ENCODE data around the gene S1PR4.

- TF ChIP-seq, protein P1, sequence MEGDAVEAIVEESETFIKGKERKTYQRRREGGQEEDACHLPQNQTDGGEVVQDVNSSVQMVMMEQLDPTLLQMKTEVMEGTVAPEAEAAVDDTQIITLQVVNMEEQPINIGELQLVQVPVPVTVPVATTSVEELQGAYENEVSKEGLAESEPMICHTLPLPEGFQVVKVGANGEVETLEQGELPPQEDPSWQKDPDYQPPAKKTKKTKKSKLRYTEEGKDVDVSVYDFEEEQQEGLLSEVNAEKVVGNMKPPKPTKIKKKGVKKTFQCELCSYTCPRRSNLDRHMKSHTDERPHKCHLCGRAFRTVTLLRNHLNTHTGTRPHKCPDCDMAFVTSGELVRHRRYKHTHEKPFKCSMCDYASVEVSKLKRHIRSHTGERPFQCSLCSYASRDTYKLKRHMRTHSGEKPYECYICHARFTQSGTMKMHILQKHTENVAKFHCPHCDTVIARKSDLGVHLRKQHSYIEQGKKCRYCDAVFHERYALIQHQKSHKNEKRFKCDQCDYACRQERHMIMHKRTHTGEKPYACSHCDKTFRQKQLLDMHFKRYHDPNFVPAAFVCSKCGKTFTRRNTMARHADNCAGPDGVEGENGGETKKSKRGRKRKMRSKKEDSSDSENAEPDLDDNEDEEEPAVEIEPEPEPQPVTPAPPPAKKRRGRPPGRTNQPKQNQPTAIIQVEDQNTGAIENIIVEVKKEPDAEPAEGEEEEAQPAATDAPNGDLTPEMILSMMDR (IDR thresholded peaks at IDR 0.05; ENCODE audit: low read length): no peak
- TF ChIP-seq EZH2 (optimal IDR thresholded peaks at IDR 0.05; ENCODE audit: low read depth, low read length): no peak
These were observed 45.4 kb upstream of the S1PR4 start for GRCh38 chr19:3132971-3133792.
